Smooth muscle cell (in vitro differentiated cells): Measurements from ENCODE around the gene NPFFR2. TPM values are rescaled to one million over a fixed set of nuclear protein-coding genes. Genes with fewer than 3 reads are reported as not detected.

Experiments
- DNase-seq: peaks from one replicate; lab custom pipeline; 2025; ENCODE audit not compliant: unreplicated experiment; lab: John Stamatoyannopoulos, UW
- H2AFZ ChIP-seq: fragments of 200-600 bp; sonication (generic); 2 replicates; pipeline ENCODE4 v1.6.0; 2016; ENCODE audit warnings: antibody characterized with exemption, low read depth, mild to moderate bottlenecking
- H3F3A ChIP-seq: fragments of 200-600 bp; sonication (generic); 2 replicates; pipeline ENCODE4 v1.6.0; 2017; ENCODE audit warnings: antibody characterized with exemption, low read depth
- H3K27ac ChIP-seq: fragments of 200-600 bp; sonication (generic); 2 replicates; pipeline ENCODE4 v1.5.1; 2016; ENCODE audit warnings: low read depth, mild to moderate bottlenecking
- H3K27me3 ChIP-seq: fragments of 200-600 bp; sonication (generic); 2 replicates; pipeline ENCODE4 v1.6.1; 2016; ENCODE audit warnings: low read depth, mild to moderate bottlenecking
- H3K36me3 ChIP-seq: fragments of 200-600 bp; sonication (generic); 2 replicates; pipeline ENCODE4 v1.5.1; 2016; ENCODE audit warnings: low read depth
- H3K4me1 ChIP-seq: fragments of 200-600 bp; sonication (generic); 2 replicates; pipeline ENCODE4 v1.5.1; 2016; ENCODE audit warnings: low read depth
- H3K4me2 ChIP-seq: fragments of 200-600 bp; sonication (generic); 2 replicates; pipeline ENCODE4 v1.6.0; 2016; ENCODE audit warnings: mild to moderate bottlenecking
- H3K4me3 ChIP-seq: fragments of 200-600 bp; sonication (generic); 2 replicates; pipeline ENCODE4 v1.5.1; 2016; ENCODE audit warnings: mild to moderate bottlenecking
- H3K79me2 ChIP-seq: fragments of 200-600 bp; sonication (generic); 2 replicates; pipeline ENCODE4 v1.6.0; 2016; ENCODE audit warnings: low read depth, mild to moderate bottlenecking
- H3K9ac ChIP-seq: fragments of 200-600 bp; sonication (generic); 2 replicates; pipeline ENCODE4 v1.6.0; 2016; ENCODE audit warnings: low read depth
- H3K9me3 ChIP-seq: fragments of 200-600 bp; sonication (generic); replicated peaks from 2 replicates; pipeline ENCODE4 v1.5.1; 2016; ENCODE audit warnings: low read depth
- H4K20me1 ChIP-seq: fragments of 200-600 bp; sonication (generic); 2 replicates; pipeline ENCODE4 v1.6.0; 2016; ENCODE audit warnings: low read depth
- WGBS: methylation state at CpG from one replicate; pipeline ENCODE4 v1.1.7; 2016; ENCODE audit warnings: low lambda C conversion rate; 5-methylcytosine and 5-hydroxymethylcytosine counted together
- polyA plus RNA-seq: library from polyadenylated mRNA; unstranded; fragments of >200 nt; fragmentation: Nextera tagmentation; extraction: Ambion mirVana; gene quantifications from 2 replicates; pipeline ENCODE4 v1.2.1, GENCODE V29; 2016
- total RNA-seq: library from RNA; depleted of rRNA; stranded (reverse); fragments of >200 nt; gene quantifications from 2 replicates; pipeline ENCODE4 v1.2.3, GENCODE V29; 2014
- TF ChIP-seq, protein P1 (sequence below): fragments of 200-600 bp; sonication (generic); IDR thresholded peaks from 2 replicates; pipeline ENCODE4 v1.5.1; 2017; ENCODE audit warnings: borderline replicate concordance, mild to moderate bottlenecking, antibody characterized with exemption; ENCODE audit not compliant: insufficient read depth, poor library complexity, severe bottlenecking

The NPFFR2 gene
- total and polyA plus RNA-seq, 2 experiments from 2014 or later, result 0.34 TPM; not detected in 1

DNA sequence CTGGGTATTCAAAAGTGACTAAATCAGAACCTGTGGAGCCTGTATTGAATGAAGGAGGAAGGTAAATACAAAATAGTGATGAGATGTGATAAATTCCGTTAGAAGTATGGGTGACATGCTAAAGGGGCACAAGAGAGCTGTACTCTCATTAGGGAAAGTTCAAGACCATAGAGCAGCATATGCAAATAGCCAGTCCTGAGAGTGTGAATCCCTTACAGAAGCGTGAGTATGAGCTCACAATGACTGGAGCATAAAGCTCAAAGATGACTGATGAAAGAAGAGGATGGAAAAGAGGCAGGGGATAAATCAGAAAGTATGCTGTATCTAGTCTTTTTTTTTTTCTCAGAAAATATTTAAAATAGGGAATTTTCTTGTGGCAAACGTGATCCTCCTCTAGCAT, 12.1 kb upstream of the NPFFR2 start:
- DNase-seq, result no peak

DNA sequence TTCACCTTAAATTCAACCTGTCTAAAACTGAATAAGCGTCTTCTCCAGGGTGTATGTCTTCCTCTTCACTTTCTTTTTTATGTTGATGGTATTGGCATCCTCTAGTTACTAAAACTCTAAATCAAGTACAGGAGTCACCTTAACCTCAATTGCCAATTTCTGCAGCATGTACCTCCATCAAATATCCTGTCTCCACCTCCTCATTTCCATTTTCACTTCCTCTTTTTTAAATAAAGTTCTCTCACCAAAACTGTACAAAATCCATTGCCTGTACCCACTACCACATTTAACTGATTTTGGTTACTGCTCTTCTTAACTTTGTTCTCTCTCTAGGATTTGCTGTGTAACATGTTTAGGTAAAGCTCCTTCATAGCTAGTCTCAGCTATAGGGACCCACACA, 9.2 kb upstream of the NPFFR2 start:
- H3K36me3 ChIP-seq, result no peaks in the 10 kb centered on the region
- TF ChIP-seq, protein P1, sequence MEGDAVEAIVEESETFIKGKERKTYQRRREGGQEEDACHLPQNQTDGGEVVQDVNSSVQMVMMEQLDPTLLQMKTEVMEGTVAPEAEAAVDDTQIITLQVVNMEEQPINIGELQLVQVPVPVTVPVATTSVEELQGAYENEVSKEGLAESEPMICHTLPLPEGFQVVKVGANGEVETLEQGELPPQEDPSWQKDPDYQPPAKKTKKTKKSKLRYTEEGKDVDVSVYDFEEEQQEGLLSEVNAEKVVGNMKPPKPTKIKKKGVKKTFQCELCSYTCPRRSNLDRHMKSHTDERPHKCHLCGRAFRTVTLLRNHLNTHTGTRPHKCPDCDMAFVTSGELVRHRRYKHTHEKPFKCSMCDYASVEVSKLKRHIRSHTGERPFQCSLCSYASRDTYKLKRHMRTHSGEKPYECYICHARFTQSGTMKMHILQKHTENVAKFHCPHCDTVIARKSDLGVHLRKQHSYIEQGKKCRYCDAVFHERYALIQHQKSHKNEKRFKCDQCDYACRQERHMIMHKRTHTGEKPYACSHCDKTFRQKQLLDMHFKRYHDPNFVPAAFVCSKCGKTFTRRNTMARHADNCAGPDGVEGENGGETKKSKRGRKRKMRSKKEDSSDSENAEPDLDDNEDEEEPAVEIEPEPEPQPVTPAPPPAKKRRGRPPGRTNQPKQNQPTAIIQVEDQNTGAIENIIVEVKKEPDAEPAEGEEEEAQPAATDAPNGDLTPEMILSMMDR, result no peak
- H3K79me2 ChIP-seq, result no peaks in the 10 kb centered on the region
- H3K9me3 ChIP-seq, result no peaks in the 10 kb centered on the region
- WGBS, result 93% methylated on average over 1 of the region's 1 CpG
- no peak overlapping the region for H3K4me3 ChIP-seq
- no peaks in the 10 kb centered on the region for H3F3A ChIP-seq
- no peak overlapping the region for H3K9ac ChIP-seq
- no peak overlapping the region for H3K4me2 ChIP-seq
- DNase-seq, result no peak
- no peak overlapping the region for H3K27ac ChIP-seq
- H2AFZ ChIP-seq, result no peak overlapping the region
- no peaks in the 10 kb centered on the region for H3K27me3 ChIP-seq
- H4K20me1 ChIP-seq, result no peaks in the 10 kb centered on the region
- no peaks in the 10 kb centered on the region for H3K4me1 ChIP-seq

More for the DNA sequence above, 12.1 kb upstream of the NPFFR2 start:
- H3K27me3 ChIP-seq, result no peaks in the 10 kb centered on the region
- H3K4me2 ChIP-seq, result no peak overlapping the region
- H4K20me1 ChIP-seq, result no peaks in the 10 kb centered on the region
- no peaks in the 10 kb centered on the region for H3K36me3 ChIP-seq
- no peak overlapping the region for H2AFZ ChIP-seq
- no peaks in the 10 kb centered on the region for H3K9me3 ChIP-seq
- no peaks in the 10 kb centered on the region for H3K79me2 ChIP-seq
- H3F3A ChIP-seq, result no peaks in the 10 kb centered on the region
- H3K4me1 ChIP-seq, result no peaks in the 10 kb centered on the region
- TF ChIP-seq, protein P1, result no peak
- H3K4me3 ChIP-seq, result no peak overlapping the region
- H3K9ac ChIP-seq, result no peak overlapping the region
- H3K27ac ChIP-seq, result no peak overlapping the region
- 84% methylated on average over 3 of the region's 3 CpGs for WGBS

DNA sequence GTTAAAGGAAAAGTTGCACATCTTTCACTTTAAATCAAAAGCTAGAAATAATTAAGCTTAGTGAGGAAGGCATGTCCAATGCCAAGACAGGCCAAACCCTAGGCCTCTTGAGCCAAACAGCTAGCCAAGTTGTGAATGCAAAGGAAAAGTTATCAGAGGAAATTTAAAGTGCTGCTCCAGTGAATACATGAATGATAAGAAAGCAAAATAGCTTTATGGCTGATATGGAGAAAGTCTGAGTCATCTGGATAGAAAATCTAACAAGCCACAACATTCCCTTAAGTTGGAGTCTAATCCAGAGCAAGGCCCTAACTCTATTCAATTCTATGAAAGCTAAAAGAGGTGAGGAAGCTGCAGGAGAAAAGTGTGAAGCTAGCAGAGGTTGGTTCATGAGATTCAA, 23.8 kb downstream of the NPFFR2 start:
- Histone ChIP-seq H2AFZ (no peak overlapping the region), H3K4me3 (no peak overlapping the region), H3K4me2 (no peak overlapping the region), H3K27ac (no peak overlapping the region), H3K79me2 (no peaks in the 10 kb centered on the region), H4K20me1 (no peaks in the 10 kb centered on the region), H3F3A (no peaks in the 10 kb centered on the region), H3K36me3 (no peaks in the 10 kb centered on the region), H3K4me1 (no peaks in the 10 kb centered on the region), H3K9ac (no peak overlapping the region), H3K9me3 (no peaks in the 10 kb centered on the region), H3K27me3 (no peaks in the 10 kb centered on the region)
- TF ChIP-seq, protein P1, result no peak
- DNase-seq, result no peak

- H3K27ac ChIP-seq, result no peak overlapping the region
- H3K4me1 ChIP-seq, result no peaks in the 10 kb centered on the region
- no peaks in the 10 kb centered on the region for H3F3A ChIP-seq
- H3K27me3 ChIP-seq, result no peaks in the 10 kb centered on the region
- TF ChIP-seq, protein P1, result no peak
- no peak overlapping the region for H3K4me2 ChIP-seq
- no peaks in the 10 kb centered on the region for H3K9me3 ChIP-seq
- no peak overlapping the region for H2AFZ ChIP-seq
- no peaks in the 10 kb centered on the region for H4K20me1 ChIP-seq
- 96% methylated on average over 2 of the region's 2 CpGs for WGBS
- no peaks in the 10 kb centered on the region for H3K79me2 ChIP-seq
- H3K36me3 ChIP-seq, result no peaks in the 10 kb centered on the region
- no peak for DNase-seq
- no peak overlapping the region for H3K4me3 ChIP-seq
- H3K9ac ChIP-seq, result no peak overlapping the region
Measured at GRCh38 chr4:72063726-72064125, 31.9 kb downstream of the NPFFR2 start.
